B cell (primary cell): ENCODE results near the gene DPP4. TPM values are rescaled to one million over a fixed set of nuclear protein-coding genes. Genes with fewer than 3 reads are reported as not detected.

ENCODE experiments used
- ATAC-seq: fragments of 200-7000 bp; cut with Tn5 transposase; one replicate; pipeline ENCODE4 v1.10.0; 2021; ENCODE audit warnings: low read depth, mild to moderate bottlenecking, moderate number of reproducible peaks, moderate library complexity
- CTCF ChIA-PET: fragments of 350-600 bp; sonication (Branson Sonifier 250); formaldehyde crosslinking; loops from one replicate; lab custom pipeline; 2021; ENCODE audit warnings: antibody characterized with exemption, inconsistent platforms; lab: Charles Lee
- POLR2A ChIA-PET: fragments of 350-600 bp; sonication (Branson Sonifier 250); formaldehyde crosslinking; loops from one replicate; lab custom pipeline; 2021; ENCODE audit warnings: antibody characterized with exemption; lab: Charles Lee
- DNase-seq: peaks from one replicate; pipeline ENCODE4 v3.0.0; 2013
- H2AFZ ChIP-seq: 2 replicates; pipeline ENCODE4 v1.6.1; 2012; ENCODE audit warnings: mild to moderate bottlenecking, low read depth, low read length; ENCODE audit not compliant: insufficient read depth, poor library complexity, severe bottlenecking
- H3K27ac ChIP-seq, 2 donors: 1 replicate in 1 of 2; 2 replicates in 1 of 2; pipeline ENCODE4 v1.5.1; 2012 to 2013; ENCODE audit warnings: low read length in 2 of 2, mild to moderate bottlenecking in 2 of 2, moderate library complexity in 1 of 2
- H3K27me3 ChIP-seq, 4 experiments: fragments of 200-600 bp in 1 of 4; sonication (generic) in 1 of 4; replicated peaks in 1 of 4; 1 replicate in 2 of 4; 2 replicates in 2 of 4; pipeline versions ENCODE4 v1.6.1 to v1.7.0; 2013 to 2016; ENCODE audit warnings: low read length in 3 of 4, mild to moderate bottlenecking in 2 of 4, mixed read lengths in 1 of 4, moderate library complexity in 1 of 4; ENCODE audit not compliant: insufficient read depth in 4 of 4, control insufficient read depth in 3 of 4; ENCODE audit errors: control extremely low read depth in 1 of 4
- H3K36me3 ChIP-seq, 2 experiments: replicated peaks in 1 of 2; 1 replicate in 1 of 2; 2 replicates in 1 of 2; pipeline versions ENCODE4 v1.6.1 to v1.7.1; 2013; ENCODE audit warnings: low read length in 1 of 2; ENCODE audit not compliant: insufficient read depth in 2 of 2, control insufficient read depth in 1 of 2; ENCODE audit errors: control extremely low read depth in 1 of 2, extremely low read depth in 1 of 2
- H3K4me1 ChIP-seq, 2 donors: fragments of 200-600 bp in 1 of 2; sonication (generic) in 1 of 2; 1 replicate in 1 of 2; 2 replicates in 1 of 2; pipeline versions ENCODE4 v1.5.1 to v1.6.1; 2013 to 2017; ENCODE audit warnings: low read length in 2 of 2; ENCODE audit not compliant: control insufficient read depth in 2 of 2, insufficient read depth in 2 of 2
- H3K4me2 ChIP-seq: replicated peaks from 2 replicates; pipeline ENCODE3; 2012; ENCODE audit warnings: mild to moderate bottlenecking, low read depth, low read length; ENCODE audit not compliant: poor library complexity, severe bottlenecking
- H3K4me3 ChIP-seq, 5 experiments: fragments of 200-600 bp in 1 of 5; sonication (generic) in 1 of 5; 1 replicate in 3 of 5; 2 replicates in 2 of 5; pipeline versions ENCODE4 v1.5.1 to v1.7.0; 2011 to 2016; ENCODE audit warnings: low read length in 4 of 5, mild to moderate bottlenecking in 4 of 5, low read depth in 2 of 5, control low read depth in 1 of 5, moderate library complexity in 1 of 5; ENCODE audit not compliant: insufficient read depth in 1 of 5; ENCODE audit errors: control extremely low read depth in 1 of 5, extremely low read depth in 1 of 5
- H3K79me2 ChIP-seq: fragments of 200-600 bp; sonication (generic); one replicate; pipeline ENCODE4 v1.6.0; 2016; ENCODE audit warnings: low read length; ENCODE audit not compliant: control insufficient read depth, insufficient read depth
- H3K9ac ChIP-seq: fragments of 200-600 bp; sonication (generic); 2 replicates; pipeline ENCODE4 v1.6.1; 2017; ENCODE audit warnings: mild to moderate bottlenecking, low read length, moderate library complexity
- H3K9me3 ChIP-seq, 3 donors: one replicate each; pipeline versions ENCODE4 v1.6.1 to v1.7.1; 2013; ENCODE audit warnings: low read length in 2 of 3; ENCODE audit not compliant: control insufficient read depth in 2 of 3, insufficient read depth in 1 of 3; ENCODE audit errors: control extremely low read depth in 1 of 3
- H4K20me1 ChIP-seq: 2 replicates; pipeline ENCODE4 v1.6.0; 2012; ENCODE audit warnings: mild to moderate bottlenecking, low read length; ENCODE audit not compliant: insufficient read depth, control insufficient read depth, poor library complexity, severe bottlenecking
- H3K27ac Mint-ChIP-seq: one replicate; pipeline ENCODE4 v1.8.0; 2021; ENCODE audit warnings: mixed read lengths
- H3K27me3 Mint-ChIP-seq: one replicate; pipeline ENCODE4 v1.8.0; 2021; ENCODE audit warnings: mixed read lengths
- H3K4me1 Mint-ChIP-seq: one replicate; pipeline ENCODE4 v1.8.0; 2021; ENCODE audit warnings: mixed read lengths
- H3K4me3 Mint-ChIP-seq: one replicate; pipeline ENCODE4 v1.8.0; 2021; ENCODE audit warnings: mixed read lengths
- H3K9me3 Mint-ChIP-seq: one replicate; pipeline ENCODE4 v1.8.0; 2022; ENCODE audit warnings: mixed read lengths; ENCODE audit not compliant: insufficient read depth
- EZH2 ChIP-seq: IDR thresholded peaks from 2 replicates; pipeline ENCODE4 v1.6.1; 2012; ENCODE audit warnings: borderline replicate concordance, low read depth, mild to moderate bottlenecking, moderate library complexity, low read length; ENCODE audit not compliant: insufficient read depth, poor library complexity, severe bottlenecking
- WGBS: methylation state at CpG from one replicate; pipeline ENCODE4 v1.1.5; 2013; ENCODE audit warnings: missing lambda C conversion rate; ENCODE audit not compliant: insufficient coverage; 5-methylcytosine and 5-hydroxymethylcytosine counted together
- intact Hi-C: fragments of 100-400 bp; cut with micrococcal nuclease; formaldehyde crosslinking; loops from one replicate; pipeline ENCODE4 v1.10.0; 2022
- polyA plus RNA-seq: library from polyadenylated mRNA; depleted of rRNA; stranded (reverse); fragments of >200 nt; gene quantifications from 2 replicates; pipeline ENCODE4 v1.2.3, GENCODE V29; 2012
- total RNA-seq, 2 donors: library from RNA; stranded (reverse); fragments of 120-200 nt in 1 of 2; gene quantifications; 1 replicate in 1 of 2; 2 replicates in 1 of 2; pipeline versions ENCODE4 v1.2.3 to v1.2.4, GENCODE V29; 2013 to 2022
- TF ChIP-seq, protein P1 (sequence below): fragments of 200-600 bp; IDR thresholded peaks from one replicate; pipeline ENCODE4 v1.8.0; 2022; ENCODE audit warnings: antibody characterized with exemption, mild to moderate bottlenecking

DPP4 gene
- total and polyA plus RNA-seq, 2 donors (not counting 1 experiment from before 2014, with no cell fraction given) = 0.18 to 1.2 TPM

DNA sequence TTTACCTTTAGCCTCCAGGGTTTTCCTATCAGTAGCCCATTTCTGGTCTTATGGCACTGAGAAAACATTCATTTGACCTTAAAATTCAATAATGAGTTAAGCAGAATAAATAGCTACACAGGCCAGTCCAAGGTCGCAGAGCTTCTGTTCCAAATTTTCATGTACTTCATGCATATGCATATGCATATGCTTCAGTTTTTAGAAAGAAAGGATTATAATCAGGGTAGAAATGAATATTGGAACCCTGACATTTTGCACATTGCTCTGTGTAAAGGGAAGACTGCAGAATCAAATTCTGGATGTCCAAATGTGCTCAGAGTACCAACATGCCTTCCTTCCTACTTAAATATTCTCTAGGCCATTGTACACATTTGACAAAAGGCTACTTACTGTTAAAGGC is 104.9 kb downstream of the DPP4 start:
- TF ChIP-seq, protein P1, sequence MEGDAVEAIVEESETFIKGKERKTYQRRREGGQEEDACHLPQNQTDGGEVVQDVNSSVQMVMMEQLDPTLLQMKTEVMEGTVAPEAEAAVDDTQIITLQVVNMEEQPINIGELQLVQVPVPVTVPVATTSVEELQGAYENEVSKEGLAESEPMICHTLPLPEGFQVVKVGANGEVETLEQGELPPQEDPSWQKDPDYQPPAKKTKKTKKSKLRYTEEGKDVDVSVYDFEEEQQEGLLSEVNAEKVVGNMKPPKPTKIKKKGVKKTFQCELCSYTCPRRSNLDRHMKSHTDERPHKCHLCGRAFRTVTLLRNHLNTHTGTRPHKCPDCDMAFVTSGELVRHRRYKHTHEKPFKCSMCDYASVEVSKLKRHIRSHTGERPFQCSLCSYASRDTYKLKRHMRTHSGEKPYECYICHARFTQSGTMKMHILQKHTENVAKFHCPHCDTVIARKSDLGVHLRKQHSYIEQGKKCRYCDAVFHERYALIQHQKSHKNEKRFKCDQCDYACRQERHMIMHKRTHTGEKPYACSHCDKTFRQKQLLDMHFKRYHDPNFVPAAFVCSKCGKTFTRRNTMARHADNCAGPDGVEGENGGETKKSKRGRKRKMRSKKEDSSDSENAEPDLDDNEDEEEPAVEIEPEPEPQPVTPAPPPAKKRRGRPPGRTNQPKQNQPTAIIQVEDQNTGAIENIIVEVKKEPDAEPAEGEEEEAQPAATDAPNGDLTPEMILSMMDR = no peak
- TF ChIP-seq EZH2 = no peak
- Histone ChIP-seq H4K20me1 (no peaks in the 10 kb centered on the region), H3K9me3 (no peaks in the 10 kb centered on the region), H3K9ac (no peak overlapping the region), H3K27ac (no peak overlapping the region), H3K27me3 (no peaks in the 10 kb centered on the region), H3K79me2 (no peaks in the 10 kb centered on the region), H3K36me3 (no peaks in the 10 kb centered on the region), H3K4me1 (no peaks in the 10 kb centered on the region), H2AFZ (no peak overlapping the region), H3K4me3 (no peak overlapping the region), H3K4me2 (no peak overlapping the region)
- POLR2A ChIA-PET = no interaction called here
- H3K4me1 Mint-ChIP-seq = no peaks in the 10 kb centered on the region
- intact Hi-C loops = no loop called here
- no peaks in the 10 kb centered on the region for H3K9me3 Mint-ChIP-seq
- no peak overlapping the region for H3K4me3 Mint-ChIP-seq
- WGBS = no CpG with 5 or more reads among the region's 1 CpG
- no peaks in the 10 kb centered on the region for H3K27me3 Mint-ChIP-seq
- no peak for DNase-seq
- CTCF ChIA-PET = no interaction called here
- no peak for ATAC-seq
- H3K27ac Mint-ChIP-seq = no peak overlapping the region

DNA sequence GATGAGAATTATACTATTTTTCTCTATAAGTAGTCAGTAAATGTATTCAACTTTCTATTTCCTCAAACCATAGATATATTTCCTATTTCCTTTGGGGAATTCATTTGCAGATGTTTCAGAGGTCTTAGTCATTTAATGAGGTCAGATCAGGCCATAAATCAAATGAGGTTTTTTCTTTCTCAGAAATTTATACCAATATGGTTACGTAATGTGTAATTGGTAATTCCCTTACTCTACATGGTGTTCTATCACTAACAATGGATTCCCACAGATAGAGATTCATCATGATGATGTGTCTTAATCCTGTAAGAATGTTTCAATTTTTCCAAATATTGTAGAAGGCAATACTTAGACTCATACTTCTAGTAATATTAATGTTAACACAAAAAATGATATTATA is 108.0 kb downstream of the DPP4 start:
- no CpG with 5 or more reads among the region's 1 CpG for WGBS
- no peak overlapping the region for H3K27ac ChIP-seq
- no peaks in the 10 kb centered on the region for H3K4me1 Mint-ChIP-seq
- DNase-seq (no peak), ATAC-seq (no peak)
- H3K79me2 ChIP-seq = no peaks in the 10 kb centered on the region
- no peaks in the 10 kb centered on the region for H3K9me3 ChIP-seq
- H3K4me1 ChIP-seq = no peaks in the 10 kb centered on the region
- no peak overlapping the region for H3K9ac ChIP-seq
- no peaks in the 10 kb centered on the region for H3K36me3 ChIP-seq
- ChIA-PET CTCF (no interaction called here), POLR2A (no interaction called here)
- H3K9me3 Mint-ChIP-seq = no peaks in the 10 kb centered on the region
- H4K20me1 ChIP-seq = no peaks in the 10 kb centered on the region
- TF ChIP-seq EZH2 = no peak
- TF ChIP-seq, protein P1 = no peak
- no peaks in the 10 kb centered on the region for H3K27me3 Mint-ChIP-seq
- no peak overlapping the region for H3K4me2 ChIP-seq
- no peak overlapping the region for H3K4me3 Mint-ChIP-seq
- intact Hi-C loops = no loop called here
- no peak overlapping the region for H3K27ac Mint-ChIP-seq
- no peak overlapping the region for H3K4me3 ChIP-seq
- H2AFZ ChIP-seq = no peak overlapping the region
- no peaks in the 10 kb centered on the region for H3K27me3 ChIP-seq
